WTC11 (cell line): ENCODE results near the gene PATL2. TPM values are rescaled to one million over a fixed set of nuclear protein-coding genes. Genes with fewer than 3 reads are reported as not detected.

Source experiments
- ATAC-seq: fragments of 200-7000 bp; cut with Tn5 transposase; 2 replicates; pipeline ENCODE4 v1.10.0; 2021; ENCODE audit warnings: mild to moderate bottlenecking, moderate library complexity
- CTCF ChIA-PET: fragments of 300-600 bp; sonication (Branson Sonifier 250); formaldehyde crosslinking; loops from one replicate; lab custom pipeline; 2021; ENCODE audit warnings: antibody characterized with exemption; lab: Charles Lee
- POLR2A ChIA-PET: fragments of 350-600 bp; sonication (Branson Sonifier 250); formaldehyde crosslinking; loops from one replicate; lab custom pipeline; 2021; ENCODE audit warnings: antibody characterized with exemption; lab: Charles Lee
- DNase-seq: peaks from one replicate; pipeline ENCODE4 v3.0.0; 2021; ENCODE audit warnings: low spot score
- H3K27ac Mint-ChIP-seq: 2 replicates; pipeline ENCODE4 v1.8.0; 2021; ENCODE audit warnings: mixed read lengths
- H3K27me3 Mint-ChIP-seq: 2 replicates; pipeline ENCODE4 v1.8.0; 2021; ENCODE audit warnings: low read depth, mild to moderate bottlenecking, moderate library complexity, mixed read lengths
- H3K36me3 Mint-ChIP-seq: 2 replicates; pipeline ENCODE4 v1.8.0; 2021; ENCODE audit warnings: mixed read lengths
- H3K4me1 Mint-ChIP-seq: 2 replicates; pipeline ENCODE4 v1.8.0; 2022; ENCODE audit warnings: mixed read lengths
- H3K4me3 Mint-ChIP-seq: 2 replicates; pipeline ENCODE4 v1.8.0; 2021; ENCODE audit warnings: mild to moderate bottlenecking, moderate library complexity, mixed read lengths
- H3K9me3 Mint-ChIP-seq: 2 replicates; pipeline ENCODE4 v1.8.0; 2021; ENCODE audit warnings: mixed read lengths
- FOXK1 ChIP-seq: sonication (generic); formaldehyde crosslinking; IDR thresholded peaks from 2 replicates; pipeline ENCODE4 v1.8.0; 2022; ENCODE audit warnings: mild to moderate bottlenecking, moderate library complexity, missing genetic modification reagents
- GRHL2 ChIP-seq: fragments of 250-450 bp; sonication (Bioruptor Pico); IDR thresholded peaks from 2 replicates; pipeline ENCODE4 v1.8.0; 2022; ENCODE audit warnings: mild to moderate bottlenecking, moderate library complexity; ENCODE audit not compliant: insufficient replicate concordance, severe bottlenecking
- IRF2 ChIP-seq: sonication (generic); formaldehyde crosslinking; IDR thresholded peaks from 2 replicates; pipeline ENCODE4 v1.8.0; 2022; ENCODE audit warnings: low read depth, missing genetic modification reagents, borderline replicate concordance
- JAZF1 ChIP-seq: fragments of 250-450 bp; sonication (Bioruptor Pico); IDR thresholded peaks from 2 replicates; pipeline ENCODE4 v1.9.0; 2021; ENCODE audit warnings: moderate library complexity, mild to moderate bottlenecking, inconsistent platforms
- JUN ChIP-seq: sonication (generic); formaldehyde crosslinking; IDR thresholded peaks from 2 replicates; pipeline ENCODE4 v1.8.0; 2023; ENCODE audit warnings: mild to moderate bottlenecking, missing genetic modification reagents
- NFE2L1 ChIP-seq: sonication (generic); formaldehyde crosslinking; IDR thresholded peaks from 2 replicates; pipeline ENCODE4 v1.8.1; 2023; ENCODE audit warnings: missing genetic modification reagents
- OVOL2 ChIP-seq: fragments of 250-450 bp; sonication (Bioruptor Pico); IDR thresholded peaks from 2 replicates; pipeline ENCODE4 v1.9.0; 2021; ENCODE audit warnings: mild to moderate bottlenecking, borderline replicate concordance
- RORB ChIP-seq: fragments of 250-450 bp; sonication (Bioruptor Pico); IDR thresholded peaks from 2 replicates; pipeline ENCODE4 v1.9.0; 2021; ENCODE audit warnings: mild to moderate bottlenecking
- TEAD1 ChIP-seq: sonication (generic); formaldehyde crosslinking; IDR thresholded peaks from 2 replicates; pipeline ENCODE4 v1.8.0; 2022; ENCODE audit warnings: mild to moderate bottlenecking, missing genetic modification reagents
- ZNF121 ChIP-seq: sonication (generic); formaldehyde crosslinking; IDR thresholded peaks from 2 replicates; pipeline ENCODE4 v1.8.0; 2023; ENCODE audit warnings: missing genetic modification reagents
- total RNA-seq: library from RNA; stranded (reverse); gene quantifications from 3 replicates; pipeline ENCODE4 v1.2.3, GENCODE V29; 2021
- TF ChIP-seq, protein P1 (sequence below): fragments of 200-600 bp; IDR thresholded peaks from 2 replicates; pipeline ENCODE4 v1.8.0; 2022; ENCODE audit warnings: antibody characterized with exemption
- TF ChIP-seq, protein P2 (sequence below): sonication (generic); formaldehyde crosslinking; IDR thresholded peaks from 2 replicates; pipeline ENCODE4 v1.8.1; 2022; ENCODE audit warnings: missing genetic modification reagents, borderline replicate concordance
- TF ChIP-seq, protein P3 (sequence below): sonication (generic); formaldehyde crosslinking; IDR thresholded peaks from 2 replicates; pipeline ENCODE4 v1.8.1; 2023; ENCODE audit warnings: mild to moderate bottlenecking, missing genetic modification reagents, moderate library complexity
- TF ChIP-seq, protein P4 (sequence below): sonication (generic); formaldehyde crosslinking; IDR thresholded peaks from 2 replicates; pipeline ENCODE4 v1.8.0; 2023; ENCODE audit warnings: missing genetic modification reagents, mild to moderate bottlenecking, borderline replicate concordance
- TF ChIP-seq, protein P5 (sequence below): fragments of 250-450 bp; sonication (Bioruptor Pico); IDR thresholded peaks from 2 replicates; pipeline ENCODE4 v1.9.0; 2021; ENCODE audit warnings: mild to moderate bottlenecking, borderline replicate concordance
- TF ChIP-seq, protein P6 (sequence below): sonication (generic); formaldehyde crosslinking; IDR thresholded peaks from 2 replicates; pipeline ENCODE4 v1.8.0; 2023; ENCODE audit warnings: mild to moderate bottlenecking, missing genetic modification reagents

Gene PATL2
- total RNA-seq, 1 experiment from 2014 or later, result 0.59 TPM

DNA sequence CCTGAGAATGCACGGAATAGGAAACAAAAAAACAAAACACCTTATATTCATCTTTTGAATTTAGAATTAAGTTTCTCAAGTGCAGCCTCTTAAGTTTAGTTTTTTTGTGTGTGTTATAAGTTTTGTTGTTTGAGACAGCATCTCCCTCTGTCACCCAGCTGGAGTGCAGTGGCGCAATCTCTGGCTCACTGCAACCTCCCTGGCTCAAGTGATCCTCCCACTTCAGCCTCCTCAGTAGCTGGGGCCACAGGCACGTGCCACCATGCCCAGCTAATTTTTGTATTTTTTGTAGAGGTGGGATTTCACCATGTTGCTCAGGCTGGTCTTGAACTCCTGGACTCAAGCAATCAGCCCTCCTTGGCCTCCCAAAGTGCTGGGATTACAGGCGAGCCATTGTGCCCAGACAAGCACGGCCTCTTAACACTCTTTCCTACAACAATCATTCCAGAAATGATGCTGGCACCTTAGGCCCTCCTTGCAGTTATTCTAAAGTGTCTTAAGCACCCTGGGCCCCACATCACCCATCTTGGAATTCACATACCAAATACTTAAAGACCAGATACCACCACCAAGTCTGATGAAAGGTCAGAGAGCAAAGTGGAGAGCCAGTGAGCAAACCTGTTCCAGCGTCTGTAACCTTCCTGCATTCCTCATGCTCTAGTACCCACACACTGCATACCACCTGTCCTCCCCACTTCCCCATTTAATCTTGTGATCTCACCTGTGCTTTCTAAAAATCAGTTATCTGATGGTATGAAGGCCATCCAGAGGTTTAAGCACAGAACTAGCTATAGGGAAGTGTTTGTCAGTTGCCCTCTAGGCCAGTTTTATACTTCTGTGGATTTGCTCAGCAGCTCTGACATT, 40.8 kb downstream of the PATL2 start (continued):
- TF ChIP-seq, protein P1, sequence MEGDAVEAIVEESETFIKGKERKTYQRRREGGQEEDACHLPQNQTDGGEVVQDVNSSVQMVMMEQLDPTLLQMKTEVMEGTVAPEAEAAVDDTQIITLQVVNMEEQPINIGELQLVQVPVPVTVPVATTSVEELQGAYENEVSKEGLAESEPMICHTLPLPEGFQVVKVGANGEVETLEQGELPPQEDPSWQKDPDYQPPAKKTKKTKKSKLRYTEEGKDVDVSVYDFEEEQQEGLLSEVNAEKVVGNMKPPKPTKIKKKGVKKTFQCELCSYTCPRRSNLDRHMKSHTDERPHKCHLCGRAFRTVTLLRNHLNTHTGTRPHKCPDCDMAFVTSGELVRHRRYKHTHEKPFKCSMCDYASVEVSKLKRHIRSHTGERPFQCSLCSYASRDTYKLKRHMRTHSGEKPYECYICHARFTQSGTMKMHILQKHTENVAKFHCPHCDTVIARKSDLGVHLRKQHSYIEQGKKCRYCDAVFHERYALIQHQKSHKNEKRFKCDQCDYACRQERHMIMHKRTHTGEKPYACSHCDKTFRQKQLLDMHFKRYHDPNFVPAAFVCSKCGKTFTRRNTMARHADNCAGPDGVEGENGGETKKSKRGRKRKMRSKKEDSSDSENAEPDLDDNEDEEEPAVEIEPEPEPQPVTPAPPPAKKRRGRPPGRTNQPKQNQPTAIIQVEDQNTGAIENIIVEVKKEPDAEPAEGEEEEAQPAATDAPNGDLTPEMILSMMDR, result no peak
- TF ChIP-seq, protein P2, sequence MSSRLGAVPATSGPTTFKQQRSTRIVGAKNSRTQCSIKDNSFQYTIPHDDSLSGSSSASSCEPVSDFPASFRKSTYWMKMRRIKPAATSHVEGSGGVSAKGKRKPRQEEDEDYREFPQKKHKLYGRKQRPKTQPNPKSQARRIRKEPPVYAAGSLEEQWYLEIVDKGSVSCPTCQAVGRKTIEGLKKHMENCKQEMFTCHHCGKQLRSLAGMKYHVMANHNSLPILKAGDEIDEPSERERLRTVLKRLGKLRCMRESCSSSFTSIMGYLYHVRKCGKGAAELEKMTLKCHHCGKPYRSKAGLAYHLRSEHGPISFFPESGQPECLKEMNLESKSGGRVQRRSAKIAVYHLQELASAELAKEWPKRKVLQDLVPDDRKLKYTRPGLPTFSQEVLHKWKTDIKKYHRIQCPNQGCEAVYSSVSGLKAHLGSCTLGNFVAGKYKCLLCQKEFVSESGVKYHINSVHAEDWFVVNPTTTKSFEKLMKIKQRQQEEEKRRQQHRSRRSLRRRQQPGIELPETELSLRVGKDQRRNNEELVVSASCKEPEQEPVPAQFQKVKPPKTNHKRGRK (CRISPR knock-in tag), result no peak
- TF ChIP-seq ZNF121 (CRISPR knock-in tag), result no peak

DNA sequence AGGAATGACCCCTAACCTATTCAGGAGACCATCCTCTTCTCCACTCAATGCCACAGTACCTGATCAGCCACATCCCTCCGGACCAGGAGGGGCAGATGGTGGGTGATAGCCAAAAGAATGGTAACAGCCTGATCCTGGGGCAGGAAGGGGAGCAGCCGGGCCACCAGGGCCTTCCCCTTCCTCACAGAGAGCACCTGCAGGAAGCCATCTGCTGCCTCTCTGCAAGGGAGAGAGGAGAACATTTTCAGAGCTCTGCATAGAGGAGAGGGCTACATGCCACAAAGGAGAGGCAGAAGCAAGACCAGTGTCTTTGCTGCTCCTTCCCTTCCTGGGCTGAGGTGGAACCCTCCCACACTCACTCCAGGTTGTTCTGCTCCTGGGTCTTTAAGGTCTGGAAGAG, 42.2 kb downstream of the PATL2 start:
- Mint-ChIP-seq H3K4me1 (peaks cover 11% of the 10 kb centered on the region), H3K27me3 (no peaks in the 10 kb centered on the region; the same call in 1 of the 2 replicates), H3K4me3 (no peak overlapping the region), H3K9me3 (no peaks in the 10 kb centered on the region; the same call in 1 of the 2 replicates), H3K36me3 (no peaks in the 10 kb centered on the region), H3K27ac (no peak overlapping the region)
- ATAC-seq (no peak), DNase-seq (no peak)
- ChIA-PET POLR2A (no interaction called here), CTCF (interaction anchor here (1.0 to 1.7 kb wide), 3 partner anchors 45 to 84 kb away, joined by 4 read pairs; no protein-coding TSS in a partner anchor)
- TF ChIP-seq, protein P3, sequence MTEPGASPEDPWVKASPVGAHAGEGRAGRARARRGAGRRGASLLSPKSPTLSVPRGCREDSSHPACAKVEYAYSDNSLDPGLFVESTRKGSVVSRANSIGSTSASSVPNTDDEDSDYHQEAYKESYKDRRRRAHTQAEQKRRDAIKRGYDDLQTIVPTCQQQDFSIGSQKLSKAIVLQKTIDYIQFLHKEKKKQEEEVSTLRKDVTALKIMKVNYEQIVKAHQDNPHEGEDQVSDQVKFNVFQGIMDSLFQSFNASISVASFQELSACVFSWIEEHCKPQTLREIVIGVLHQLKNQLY (CRISPR knock-in tag), result no peak
- TF ChIP-seq RORB (no peak), NFE2L1 (CRISPR knock-in tag) (no peak), GRHL2 (no peak), FOXK1 (CRISPR knock-in tag) (no peak), IRF2 (CRISPR knock-in tag) (no peak), TEAD1 (CRISPR knock-in tag) (no peak), OVOL2 (CRISPR knock-in tag) (no peak), JAZF1 (no peak), JUN (CRISPR knock-in tag) (no peak)
- TF ChIP-seq, protein P4, sequence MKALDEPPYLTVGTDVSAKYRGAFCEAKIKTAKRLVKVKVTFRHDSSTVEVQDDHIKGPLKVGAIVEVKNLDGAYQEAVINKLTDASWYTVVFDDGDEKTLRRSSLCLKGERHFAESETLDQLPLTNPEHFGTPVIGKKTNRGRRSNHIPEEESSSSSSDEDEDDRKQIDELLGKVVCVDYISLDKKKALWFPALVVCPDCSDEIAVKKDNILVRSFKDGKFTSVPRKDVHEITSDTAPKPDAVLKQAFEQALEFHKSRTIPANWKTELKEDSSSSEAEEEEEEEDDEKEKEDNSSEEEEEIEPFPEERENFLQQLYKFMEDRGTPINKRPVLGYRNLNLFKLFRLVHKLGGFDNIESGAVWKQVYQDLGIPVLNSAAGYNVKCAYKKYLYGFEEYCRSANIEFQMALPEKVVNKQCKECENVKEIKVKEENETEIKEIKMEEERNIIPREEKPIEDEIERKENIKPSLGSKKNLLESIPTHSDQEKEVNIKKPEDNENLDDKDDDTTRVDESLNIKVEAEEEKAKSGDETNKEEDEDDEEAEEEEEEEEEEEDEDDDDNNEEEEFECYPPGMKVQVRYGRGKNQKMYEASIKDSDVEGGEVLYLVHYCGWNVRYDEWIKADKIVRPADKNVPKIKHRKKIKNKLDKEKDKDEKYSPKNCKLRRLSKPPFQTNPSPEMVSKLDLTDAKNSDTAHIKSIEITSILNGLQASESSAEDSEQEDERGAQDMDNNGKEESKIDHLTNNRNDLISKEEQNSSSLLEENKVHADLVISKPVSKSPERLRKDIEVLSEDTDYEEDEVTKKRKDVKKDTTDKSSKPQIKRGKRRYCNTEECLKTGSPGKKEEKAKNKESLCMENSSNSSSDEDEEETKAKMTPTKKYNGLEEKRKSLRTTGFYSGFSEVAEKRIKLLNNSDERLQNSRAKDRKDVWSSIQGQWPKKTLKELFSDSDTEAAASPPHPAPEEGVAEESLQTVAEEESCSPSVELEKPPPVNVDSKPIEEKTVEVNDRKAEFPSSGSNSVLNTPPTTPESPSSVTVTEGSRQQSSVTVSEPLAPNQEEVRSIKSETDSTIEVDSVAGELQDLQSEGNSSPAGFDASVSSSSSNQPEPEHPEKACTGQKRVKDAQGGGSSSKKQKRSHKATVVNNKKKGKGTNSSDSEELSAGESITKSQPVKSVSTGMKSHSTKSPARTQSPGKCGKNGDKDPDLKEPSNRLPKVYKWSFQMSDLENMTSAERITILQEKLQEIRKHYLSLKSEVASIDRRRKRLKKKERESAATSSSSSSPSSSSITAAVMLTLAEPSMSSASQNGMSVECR (CRISPR knock-in tag), result no peak
- TF ChIP-seq, protein P5, sequence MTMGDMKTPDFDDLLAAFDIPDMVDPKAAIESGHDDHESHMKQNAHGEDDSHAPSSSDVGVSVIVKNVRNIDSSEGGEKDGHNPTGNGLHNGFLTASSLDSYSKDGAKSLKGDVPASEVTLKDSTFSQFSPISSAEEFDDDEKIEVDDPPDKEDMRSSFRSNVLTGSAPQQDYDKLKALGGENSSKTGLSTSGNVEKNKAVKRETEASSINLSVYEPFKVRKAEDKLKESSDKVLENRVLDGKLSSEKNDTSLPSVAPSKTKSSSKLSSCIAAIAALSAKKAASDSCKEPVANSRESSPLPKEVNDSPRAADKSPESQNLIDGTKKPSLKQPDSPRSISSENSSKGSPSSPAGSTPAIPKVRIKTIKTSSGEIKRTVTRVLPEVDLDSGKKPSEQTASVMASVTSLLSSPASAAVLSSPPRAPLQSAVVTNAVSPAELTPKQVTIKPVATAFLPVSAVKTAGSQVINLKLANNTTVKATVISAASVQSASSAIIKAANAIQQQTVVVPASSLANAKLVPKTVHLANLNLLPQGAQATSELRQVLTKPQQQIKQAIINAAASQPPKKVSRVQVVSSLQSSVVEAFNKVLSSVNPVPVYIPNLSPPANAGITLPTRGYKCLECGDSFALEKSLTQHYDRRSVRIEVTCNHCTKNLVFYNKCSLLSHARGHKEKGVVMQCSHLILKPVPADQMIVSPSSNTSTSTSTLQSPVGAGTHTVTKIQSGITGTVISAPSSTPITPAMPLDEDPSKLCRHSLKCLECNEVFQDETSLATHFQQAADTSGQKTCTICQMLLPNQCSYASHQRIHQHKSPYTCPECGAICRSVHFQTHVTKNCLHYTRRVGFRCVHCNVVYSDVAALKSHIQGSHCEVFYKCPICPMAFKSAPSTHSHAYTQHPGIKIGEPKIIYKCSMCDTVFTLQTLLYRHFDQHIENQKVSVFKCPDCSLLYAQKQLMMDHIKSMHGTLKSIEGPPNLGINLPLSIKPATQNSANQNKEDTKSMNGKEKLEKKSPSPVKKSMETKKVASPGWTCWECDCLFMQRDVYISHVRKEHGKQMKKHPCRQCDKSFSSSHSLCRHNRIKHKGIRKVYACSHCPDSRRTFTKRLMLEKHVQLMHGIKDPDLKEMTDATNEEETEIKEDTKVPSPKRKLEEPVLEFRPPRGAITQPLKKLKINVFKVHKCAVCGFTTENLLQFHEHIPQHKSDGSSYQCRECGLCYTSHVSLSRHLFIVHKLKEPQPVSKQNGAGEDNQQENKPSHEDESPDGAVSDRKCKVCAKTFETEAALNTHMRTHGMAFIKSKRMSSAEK, result no peak
- TF ChIP-seq, protein P6, sequence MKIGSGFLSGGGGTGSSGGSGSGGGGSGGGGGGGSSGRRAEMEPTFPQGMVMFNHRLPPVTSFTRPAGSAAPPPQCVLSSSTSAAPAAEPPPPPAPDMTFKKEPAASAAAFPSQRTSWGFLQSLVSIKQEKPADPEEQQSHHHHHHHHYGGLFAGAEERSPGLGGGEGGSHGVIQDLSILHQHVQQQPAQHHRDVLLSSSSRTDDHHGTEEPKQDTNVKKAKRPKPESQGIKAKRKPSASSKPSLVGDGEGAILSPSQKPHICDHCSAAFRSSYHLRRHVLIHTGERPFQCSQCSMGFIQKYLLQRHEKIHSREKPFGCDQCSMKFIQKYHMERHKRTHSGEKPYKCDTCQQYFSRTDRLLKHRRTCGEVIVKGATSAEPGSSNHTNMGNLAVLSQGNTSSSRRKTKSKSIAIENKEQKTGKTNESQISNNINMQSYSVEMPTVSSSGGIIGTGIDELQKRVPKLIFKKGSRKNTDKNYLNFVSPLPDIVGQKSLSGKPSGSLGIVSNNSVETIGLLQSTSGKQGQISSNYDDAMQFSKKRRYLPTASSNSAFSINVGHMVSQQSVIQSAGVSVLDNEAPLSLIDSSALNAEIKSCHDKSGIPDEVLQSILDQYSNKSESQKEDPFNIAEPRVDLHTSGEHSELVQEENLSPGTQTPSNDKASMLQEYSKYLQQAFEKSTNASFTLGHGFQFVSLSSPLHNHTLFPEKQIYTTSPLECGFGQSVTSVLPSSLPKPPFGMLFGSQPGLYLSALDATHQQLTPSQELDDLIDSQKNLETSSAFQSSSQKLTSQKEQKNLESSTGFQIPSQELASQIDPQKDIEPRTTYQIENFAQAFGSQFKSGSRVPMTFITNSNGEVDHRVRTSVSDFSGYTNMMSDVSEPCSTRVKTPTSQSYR (CRISPR knock-in tag), result no peak
